ENCODE data around the gene PIGW. TPM values are rescaled to one million over a fixed set of nuclear protein-coding genes. Genes with fewer than 3 reads are reported as not detected.
A peak's percentile ranks its signal among the peaks of the same experiment; 100 is the strongest.

The PIGW gene
- polyA plus RNA-seq (2012; ENCODE audit: insufficient read depth, insufficient read length): 7.7 TPM

- peak within 1 kb of the TSS; percentile 87 for H3K4me3 ChIP-seq (ENCODE audit: low read length)
- peak; percentile 84 for DNase-seq (ENCODE audit: low read depth, low spot score)
Measured at GRCh38 chr17:36534840-36535668, at the start of gene PIGW, which contains the start of gene MYO19. PIGW (plus strand) TSS chr17:36534987; CDS start chr17:36537102, 2,115 bp downstream. MYO19 (minus strand) TSS chr17:36534868; CDS start chr17:36532538, 2,330 bp downstream.

GRCh38 chr17:36485027-36485426 is 49.8 kb upstream of the PIGW start:
- no peak overlapping the region for H3K4me3 ChIP-seq (ENCODE audit: low read length)
- DNase-seq (ENCODE audit: low read depth, low spot score): no peak

DNA sequence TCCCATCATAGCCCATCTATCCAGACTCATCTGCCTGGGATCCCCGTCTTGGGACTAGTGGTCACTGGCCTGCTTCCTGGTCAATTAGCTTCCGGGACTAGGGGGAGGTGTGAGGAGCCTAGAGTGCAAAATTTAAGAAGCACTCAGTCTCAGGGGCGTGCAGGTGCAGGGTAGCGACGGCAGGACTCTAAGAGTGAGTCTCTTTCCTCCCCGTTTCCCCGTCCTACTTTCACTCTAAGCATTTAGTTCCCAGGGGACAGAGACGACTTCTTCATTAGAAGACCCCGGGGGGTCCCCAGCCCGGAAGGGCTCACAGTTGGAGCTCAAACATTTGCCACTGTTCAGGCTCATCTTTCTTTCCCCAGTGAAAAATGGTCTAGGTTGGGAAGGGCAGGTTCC is 49.0 kb upstream of the PIGW start:
- peak overlapping the region; percentile 95 for H3K4me3 ChIP-seq (ENCODE audit: low read length)
- DNase-seq (ENCODE audit: low read depth, low spot score): no peak

DNA sequence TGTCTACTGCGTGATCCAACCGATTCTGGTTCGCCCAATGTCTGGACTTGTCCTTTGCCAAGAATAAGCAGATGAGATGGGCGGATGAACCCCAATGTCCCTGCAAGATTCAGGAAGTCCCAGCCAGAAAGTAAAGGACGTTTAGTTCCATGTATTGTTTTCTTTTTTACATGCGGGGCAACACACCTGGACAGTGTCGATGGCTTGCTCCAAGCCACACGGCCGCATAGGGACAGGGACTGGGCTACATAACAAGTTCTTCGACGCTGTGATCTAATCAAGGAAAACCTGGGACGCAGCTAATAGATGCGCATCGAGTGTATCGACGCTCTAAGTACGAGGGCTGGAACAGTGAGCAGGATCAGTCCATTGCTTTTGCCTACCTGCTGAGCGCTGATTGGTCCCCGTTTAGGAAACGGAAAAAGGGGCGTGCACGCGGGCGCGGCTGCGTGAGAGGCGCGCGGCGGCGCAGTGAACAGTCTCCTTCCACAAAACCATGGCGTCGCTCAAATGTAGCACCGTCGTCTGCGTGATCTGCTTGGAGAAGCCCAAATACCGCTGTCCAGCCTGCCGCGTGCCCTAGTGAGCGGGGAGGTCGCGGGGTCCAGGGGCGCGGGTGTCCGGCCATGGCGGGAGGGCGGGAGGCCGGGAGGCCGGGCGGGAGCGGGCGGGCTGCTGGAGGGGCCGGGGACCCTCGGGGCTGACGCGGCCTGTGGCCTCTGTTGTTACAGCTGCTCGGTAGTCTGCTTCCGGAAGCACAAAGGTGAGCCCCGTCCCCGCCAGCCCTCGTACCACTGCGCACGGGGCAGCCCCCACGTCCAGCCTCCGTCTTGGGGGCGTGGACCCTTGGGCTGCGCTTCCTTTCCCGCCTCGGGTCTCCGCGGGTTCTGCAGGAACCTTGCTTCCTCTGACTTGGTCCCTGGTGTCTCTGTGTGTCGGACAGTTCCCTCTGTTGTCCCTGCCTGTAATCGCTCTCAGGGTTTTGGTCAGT is 48.3 kb upstream of the PIGW start, which contains the start of gene ZNHIT3:
Gene ZNHIT3, plus strand, starts transcription at position 478 of the 991 bp plus-strand sequence. Its CDS starts 19 bp downstream, at position 497.
- peak; percentile 93 for DNase-seq (ENCODE audit: low read depth, low spot score)
- peak within 1 kb of the TSS; percentile 95 for H3K4me3 ChIP-seq (ENCODE audit: low read length)

GRCh38 chr17:36493956-36494355 is 40.8 kb upstream of the PIGW start:
- no peak overlapping the region for H3K4me3 ChIP-seq (ENCODE audit: low read length)
- DNase-seq (ENCODE audit: low read depth, low spot score): no peak

- no peak for DNase-seq (ENCODE audit: low read depth, low spot score)
- H3K4me3 ChIP-seq (ENCODE audit: low read length): no peak overlapping the region
Measured at GRCh38 chr17:36494674-36495073, 40.1 kb upstream of the PIGW start.

GRCh38 chr17:36495076-36495578 is 39.7 kb upstream of the PIGW start:
- no peak for DNase-seq (ENCODE audit: low read depth, low spot score)
- H3K4me3 ChIP-seq (ENCODE audit: low read length): no peak overlapping the region

GRCh38 chr17:36496018-36496789 is 38.6 kb upstream of the PIGW start:
- DNase-seq (ENCODE audit: low read depth, low spot score): no peak
- H3K4me3 ChIP-seq (ENCODE audit: low read length): no peak overlapping the region

- DNase-seq (ENCODE audit: low read depth, low spot score): no peak
- H3K4me3 ChIP-seq (ENCODE audit: low read length): no peak overlapping the region
Measured at GRCh38 chr17:36498155-36498554, 36.6 kb upstream of the PIGW start.

- H3K4me3 ChIP-seq (ENCODE audit: low read length): no peak overlapping the region
- no peak for DNase-seq (ENCODE audit: low read depth, low spot score)
Measured at GRCh38 chr17:36498560-36499300, 36.1 kb upstream of the PIGW start.

DNA sequence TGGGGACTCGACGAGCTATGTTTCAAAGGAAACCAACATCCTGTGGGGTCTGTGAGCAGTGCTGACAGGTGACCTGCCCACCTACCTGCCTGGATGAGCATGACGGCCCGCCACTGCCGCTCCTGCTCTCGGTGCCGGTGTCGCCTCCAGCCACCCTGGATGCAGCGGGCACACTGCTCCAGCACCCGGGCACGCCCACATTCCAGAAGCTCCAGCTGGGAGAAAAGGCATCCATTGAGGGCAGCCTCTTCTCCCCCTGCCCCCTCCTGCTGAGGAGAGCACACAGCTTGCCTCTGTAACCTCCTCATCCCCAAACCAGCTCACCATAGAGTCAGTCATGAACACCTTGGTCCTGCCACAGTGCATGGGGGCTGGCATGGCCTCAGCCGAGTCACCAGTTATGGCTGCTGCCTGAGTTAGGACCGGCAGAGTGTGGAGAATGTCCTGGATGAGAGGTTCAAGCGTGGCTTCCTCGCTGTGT is 34.0 kb upstream of the PIGW start:
- DNase-seq (ENCODE audit: low read depth, low spot score): no peak

GRCh38 chr17:36501351-36501750 is 33.4 kb upstream of the PIGW start:
- H3K4me3 ChIP-seq (ENCODE audit: low read length): no peak overlapping the region
- DNase-seq (ENCODE audit: low read depth, low spot score): no peak

More for the DNA sequence above, 34.0 kb upstream of the PIGW start:
- H3K4me3 ChIP-seq (ENCODE audit: low read length): no peak overlapping the region

DNA sequence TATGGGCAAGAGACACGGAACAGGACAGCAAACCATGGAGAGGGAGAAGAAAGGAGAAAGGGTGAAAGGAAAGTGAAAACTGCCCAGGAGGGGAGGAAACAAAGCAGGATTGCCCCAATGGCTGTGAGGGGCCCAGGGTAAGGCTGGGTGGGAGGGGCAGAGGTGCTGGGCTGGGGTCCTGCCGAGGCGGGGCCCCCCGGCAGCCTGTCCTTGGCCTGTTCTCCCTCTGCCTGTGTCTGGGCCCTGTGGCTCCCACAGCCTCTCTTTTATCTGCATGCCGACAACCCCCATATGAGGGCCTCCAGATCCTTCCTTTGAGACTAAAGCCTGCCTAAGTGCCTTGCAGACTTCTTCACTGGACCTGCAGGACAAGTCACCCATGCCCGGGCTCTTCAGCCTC is 32.8 kb upstream of the PIGW start:
- no peak for DNase-seq (ENCODE audit: low read depth, low spot score)
- H3K4me3 ChIP-seq (ENCODE audit: low read length): no peak overlapping the region

DNA sequence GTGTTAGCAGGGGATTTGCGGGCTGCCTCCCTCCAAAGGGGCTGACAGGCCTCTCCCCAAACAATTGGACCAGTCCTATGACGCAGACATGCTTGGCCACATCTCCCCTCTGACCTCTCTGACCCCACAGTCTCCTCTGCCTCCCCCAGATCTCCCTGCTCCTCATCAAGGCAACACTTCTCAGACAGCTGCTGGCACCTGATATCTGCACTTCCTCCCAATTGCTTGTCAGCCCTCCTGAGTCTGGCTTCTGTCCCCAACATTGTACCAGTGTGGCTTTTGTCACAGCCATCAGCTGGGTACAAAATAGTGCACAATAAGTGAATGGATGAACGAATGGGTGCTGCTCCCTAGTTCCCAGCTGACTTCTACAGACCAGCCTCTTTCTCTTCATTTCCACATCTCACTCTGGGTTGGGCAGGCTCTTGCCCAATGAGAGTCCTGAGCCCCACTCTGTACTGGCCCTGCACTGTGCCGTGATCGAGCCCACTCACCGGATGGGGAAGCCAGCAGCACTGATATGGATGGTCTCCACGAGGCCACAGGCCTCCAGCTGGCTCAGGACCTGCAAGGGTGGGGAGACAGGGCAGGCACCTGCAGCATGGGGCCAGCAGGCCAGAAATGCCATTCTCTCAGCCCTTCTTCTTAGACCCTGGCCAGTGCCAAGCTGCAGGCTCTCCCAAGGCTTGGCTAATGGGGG is 31.2 kb upstream of the PIGW start:
- H3K4me3 ChIP-seq (ENCODE audit: low read length): no peak overlapping the region
- no peak for DNase-seq (ENCODE audit: low read depth, low spot score)

- H3K4me3 ChIP-seq (ENCODE audit: low read length): no peak overlapping the region
- DNase-seq (ENCODE audit: low read depth, low spot score): no peak
Measured at GRCh38 chr17:36504156-36504545, 30.6 kb upstream of the PIGW start.

DNA sequence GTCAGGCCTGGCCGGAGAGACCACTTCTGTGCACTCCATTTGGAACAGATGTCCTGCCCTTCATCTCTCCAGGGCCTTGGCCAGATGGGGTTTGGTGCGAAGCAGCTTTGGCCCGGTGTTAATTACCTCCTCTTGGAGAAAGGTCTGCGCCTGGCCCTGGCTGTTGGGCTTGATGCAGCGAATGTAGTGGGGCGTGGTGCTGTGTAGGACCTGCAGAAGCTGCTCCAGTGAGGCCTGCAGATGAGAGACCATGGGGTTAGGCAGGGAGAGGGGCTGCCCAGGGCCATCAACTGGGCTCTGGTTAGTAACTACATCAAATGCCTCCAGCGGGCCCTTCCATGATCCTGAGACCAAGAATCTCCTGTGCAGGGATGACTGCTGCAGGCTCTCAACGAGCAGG is 29.6 kb upstream of the PIGW start:
- DNase-seq (ENCODE audit: low read depth, low spot score): no peak

GRCh38 chr17:36506249-36506826 is 28.4 kb upstream of the PIGW start:
- DNase-seq (ENCODE audit: low read depth, low spot score): no peak
- H3K4me3 ChIP-seq (ENCODE audit: low read length): no peak overlapping the region

More for the DNA sequence above, 29.6 kb upstream of the PIGW start:
- no peak overlapping the region for H3K4me3 ChIP-seq (ENCODE audit: low read length)
